Suppressor macrophage treated with lipopolysaccharide for 1 hour (primary cell): ENCODE measurements around the gene KDM2A.
A peak's percentile ranks its signal among the peaks of the same experiment; 100 is the strongest.

Experiments used
- DNase-seq, 3 donors: peaks; one replicate each; pipeline ENCODE4 v3.0.0-alpha.2; 2020 to 2022

Gene KDM2A

DNA sequence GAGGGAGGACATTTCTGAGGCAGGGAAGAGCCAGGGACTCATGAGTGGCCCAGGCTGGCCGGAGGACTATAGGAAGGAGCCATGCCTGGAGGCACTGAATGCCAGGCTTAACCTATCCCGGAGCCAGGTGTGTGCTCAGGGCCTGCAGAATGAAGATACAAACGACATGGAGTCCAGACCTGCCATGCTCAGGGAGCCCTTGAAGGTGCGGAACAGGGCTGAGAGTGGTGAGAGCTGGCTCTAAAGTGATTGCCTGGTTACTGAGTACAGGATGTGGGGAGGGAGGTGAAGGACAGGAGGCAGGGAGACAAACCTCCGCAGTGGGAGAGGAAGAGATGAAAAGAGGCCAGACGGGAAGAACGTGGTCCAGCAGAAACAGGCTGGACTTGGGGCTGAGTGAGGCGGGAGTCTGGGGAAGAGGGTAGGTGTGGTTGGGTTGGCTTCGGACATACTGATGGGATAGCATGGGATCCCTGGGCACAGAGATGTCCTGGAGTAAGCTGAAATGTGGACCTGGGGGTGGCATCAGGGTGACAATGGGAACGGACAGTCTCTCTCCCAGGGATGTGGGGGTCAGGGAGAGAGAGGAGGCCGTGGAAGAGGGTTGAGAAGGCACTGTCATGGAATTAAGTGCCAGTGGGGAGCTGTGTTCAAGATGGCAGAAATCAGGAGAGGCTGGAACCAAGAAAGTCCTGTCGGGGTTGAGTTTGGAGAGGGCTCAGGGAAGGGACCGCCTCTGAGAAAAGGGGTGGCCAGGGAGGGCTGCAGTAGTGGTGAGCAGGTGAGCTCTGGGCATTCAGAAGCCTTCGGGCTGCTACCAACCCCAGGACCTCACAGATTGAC lies 168.5 kb downstream of the KDM2A start:
- DNase-seq, result no peak

DNA sequence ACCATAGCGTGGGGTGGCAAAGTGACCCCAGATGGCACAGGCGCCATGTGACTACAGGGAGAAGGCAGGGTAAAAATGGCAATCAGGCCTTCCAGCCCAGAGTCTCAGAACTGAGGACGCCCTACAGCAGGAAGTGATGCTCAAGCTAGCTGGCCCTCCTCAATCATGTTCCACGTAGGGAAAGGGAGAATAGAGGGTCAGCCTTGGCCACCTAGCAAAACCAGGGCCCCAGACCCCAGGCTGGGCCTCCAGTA lies 169.1 kb downstream of the KDM2A start:
- peak in 1 of 3 donors; percentile 33 for DNase-seq

DNA sequence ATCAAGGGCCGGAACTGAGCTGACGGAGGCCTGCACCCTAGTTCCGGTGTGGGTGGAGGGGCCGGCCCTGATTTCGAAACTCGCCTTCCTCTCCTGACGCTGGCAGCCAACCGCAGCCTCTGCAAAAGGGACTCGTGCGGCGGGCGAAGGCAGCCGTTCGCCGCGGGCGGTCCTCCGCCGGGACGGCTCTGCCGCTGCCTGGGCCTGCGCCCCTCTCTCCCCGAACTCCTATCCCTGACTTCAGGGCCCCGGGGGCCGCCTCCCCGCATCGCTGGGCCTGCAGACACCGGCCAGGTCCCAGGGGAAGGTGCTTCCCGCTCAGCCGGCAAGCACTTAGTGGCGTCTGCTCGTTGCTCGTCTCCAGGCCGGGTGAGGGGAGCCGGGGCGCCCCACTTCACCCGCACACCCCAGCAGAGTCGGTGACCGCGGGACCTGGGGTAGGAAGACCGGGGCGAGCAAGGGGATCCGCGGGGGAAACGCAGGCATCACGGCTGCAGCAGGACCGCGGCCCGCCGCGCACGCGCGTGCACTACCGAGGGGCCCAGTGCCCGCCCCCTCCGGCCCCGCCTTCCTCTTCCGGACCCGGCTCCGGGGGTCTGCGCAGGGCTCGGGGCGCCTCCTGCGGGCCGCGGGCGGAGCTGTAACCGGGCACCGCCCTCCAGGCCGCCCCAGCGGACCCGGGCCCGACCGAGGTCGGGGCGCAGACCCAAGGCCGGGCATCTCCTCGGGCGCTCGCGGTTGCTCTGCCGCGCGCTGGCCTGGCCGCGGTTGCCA lies 169.6 kb downstream of the KDM2A start:
- peak; percentile 96 to 97 (median 96) for DNase-seq

DNA sequence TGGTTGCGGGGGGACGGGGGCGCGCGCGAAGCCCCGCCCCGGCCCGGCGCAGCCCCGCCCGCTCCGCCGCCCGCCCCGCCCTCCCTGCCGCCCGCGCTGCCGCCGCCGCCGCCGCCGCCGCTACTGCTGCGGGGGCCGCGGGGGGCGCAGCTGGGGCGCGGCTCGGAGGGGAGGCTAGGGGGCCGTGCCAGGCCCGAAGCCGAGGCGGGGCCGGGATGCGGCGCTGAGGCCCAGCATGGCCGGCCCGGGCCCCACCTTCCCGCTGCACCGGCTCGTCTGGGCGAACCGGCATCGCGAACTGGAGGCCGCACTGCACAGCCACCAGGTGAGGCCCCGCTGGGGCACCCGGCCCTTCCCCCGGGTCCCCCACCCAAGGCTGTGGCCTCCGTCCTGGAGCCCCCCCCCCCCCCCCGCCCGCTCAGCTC lies 170.2 kb downstream of the KDM2A start, which contains the start of gene ANKRD13D:
Gene ANKRD13D (plus strand): TSS at position 78 of the 425 bp plus-strand sequence. CDS start 158 bp downstream, at position 236.
- DNase-seq, result peak in 1 of 3 donors; percentile 94

DNA sequence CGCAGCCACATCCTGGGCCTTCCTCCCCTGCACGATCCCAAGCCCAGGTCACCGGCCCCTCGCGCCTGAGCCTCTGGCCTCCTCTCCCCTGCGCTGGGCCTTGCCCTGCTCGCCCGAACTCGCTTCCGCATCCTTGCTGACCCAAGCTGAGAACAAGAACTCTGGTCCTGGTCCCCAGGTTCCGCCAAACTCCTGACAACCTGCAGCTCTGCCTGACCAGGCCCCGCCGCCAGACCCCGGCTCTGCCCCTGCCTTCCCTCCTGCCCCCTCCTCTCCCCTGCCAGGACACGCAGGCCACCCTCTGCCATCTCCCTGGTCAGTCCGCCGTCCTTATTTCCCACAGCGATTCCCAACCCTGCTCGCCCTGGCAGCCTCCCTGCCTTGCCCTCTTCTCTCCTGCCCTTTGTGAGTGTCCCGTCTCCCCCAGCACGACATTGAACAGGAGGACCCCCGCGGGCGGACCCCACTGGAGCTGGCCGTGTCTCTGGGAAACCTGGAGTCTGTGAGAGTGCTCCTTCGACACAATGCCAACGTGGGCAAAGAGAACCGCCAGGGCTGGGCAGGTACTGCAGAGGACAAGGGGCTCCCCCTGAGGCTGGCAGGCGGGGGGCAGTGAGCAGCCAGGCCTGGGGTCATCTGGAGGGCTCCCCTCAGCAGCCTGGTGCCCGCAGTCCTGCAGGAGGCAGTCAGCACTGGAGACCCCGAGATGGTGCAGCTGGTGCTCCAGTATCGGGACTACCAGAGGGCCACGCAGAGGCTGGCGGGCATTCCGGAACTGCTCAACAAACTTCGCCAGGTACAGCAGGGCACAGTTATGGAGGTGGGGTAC lies 170.8 kb downstream of the KDM2A start:
- DNase-seq, result peak; percentile 38 to 60 (median 50)

DNA sequence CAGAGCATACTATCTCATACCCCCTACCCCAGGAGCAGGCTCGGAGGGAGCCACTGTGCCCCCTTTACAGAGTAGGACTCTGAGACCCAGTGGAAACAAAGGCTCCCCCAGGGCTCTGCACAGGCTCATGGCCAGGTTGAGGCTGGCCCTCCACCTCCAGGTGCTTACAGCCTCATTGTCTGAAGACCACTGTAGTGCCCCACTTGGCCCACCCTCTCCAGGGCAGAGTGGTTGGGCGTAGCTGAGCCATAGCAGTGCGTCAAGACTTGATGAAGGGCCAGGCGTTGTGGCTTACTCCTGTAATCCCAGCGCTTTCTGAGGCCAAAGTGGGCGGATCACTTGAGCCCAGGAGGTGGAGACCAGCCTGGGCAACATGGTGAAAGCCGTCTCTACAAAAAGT lies 171.7 kb downstream of the KDM2A start:
- no peak for DNase-seq

DNA sequence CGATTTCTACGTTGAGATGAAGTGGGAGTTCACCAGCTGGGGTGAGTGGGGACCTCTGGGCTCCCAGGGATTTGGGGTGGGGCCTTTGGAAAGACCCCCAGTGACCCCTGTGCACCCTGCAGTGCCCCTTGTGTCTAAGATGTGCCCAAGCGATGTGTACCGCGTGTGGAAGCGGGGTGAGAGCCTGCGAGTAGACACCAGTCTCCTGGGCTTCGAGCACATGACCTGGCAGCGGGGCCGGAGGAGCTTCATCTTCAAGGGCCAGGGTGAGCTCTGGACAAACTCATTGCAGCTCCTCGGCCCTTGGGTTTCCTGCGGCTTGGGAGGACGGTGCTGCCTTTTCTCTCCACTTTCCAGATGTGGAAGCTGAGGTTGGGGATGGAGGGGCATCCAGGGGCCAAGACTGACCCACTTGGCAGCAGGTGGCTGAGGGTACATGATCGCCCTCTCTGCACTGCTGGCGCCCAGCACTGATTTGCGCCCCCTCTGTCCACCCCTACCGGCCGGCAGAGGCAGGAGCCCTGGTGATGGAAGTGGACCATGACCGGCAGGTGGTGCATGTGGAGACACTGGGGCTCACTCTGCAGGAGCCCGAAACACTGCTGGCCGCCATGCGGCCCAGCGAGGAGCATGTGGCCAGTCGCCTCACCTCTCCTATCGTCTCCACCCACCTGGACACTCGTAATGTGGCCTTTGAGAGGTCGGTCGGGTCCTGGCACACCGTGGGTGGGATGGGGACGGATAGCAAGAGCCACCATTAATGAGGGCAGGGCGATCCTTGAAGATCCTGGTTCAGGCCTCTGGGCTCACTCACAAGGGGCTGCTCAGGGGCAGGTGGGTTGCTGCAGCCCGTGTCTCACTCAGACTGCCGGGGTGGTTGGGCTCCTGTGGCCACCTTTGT lies 172.7 kb downstream of the KDM2A start:
- no peak for DNase-seq

DNA sequence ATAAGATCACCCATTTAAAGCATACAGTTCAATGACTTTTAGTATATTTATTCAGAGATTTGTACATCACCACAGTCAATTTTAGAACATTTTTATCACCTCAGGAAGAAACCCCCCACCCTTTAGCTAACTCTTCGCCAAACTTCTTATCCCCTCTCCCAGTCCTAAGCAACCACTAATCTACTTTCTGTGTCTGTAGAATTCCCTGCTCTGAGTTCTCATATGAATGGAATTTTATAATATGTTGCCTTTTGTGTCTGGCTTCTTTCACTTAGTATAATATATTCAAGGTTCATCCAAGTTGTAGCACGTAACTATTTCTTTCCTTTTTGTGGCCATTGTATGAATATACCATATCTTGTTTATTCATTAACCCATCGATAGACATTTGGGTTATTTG lies 173.6 kb downstream of the KDM2A start:
- no peak for DNase-seq

DNA sequence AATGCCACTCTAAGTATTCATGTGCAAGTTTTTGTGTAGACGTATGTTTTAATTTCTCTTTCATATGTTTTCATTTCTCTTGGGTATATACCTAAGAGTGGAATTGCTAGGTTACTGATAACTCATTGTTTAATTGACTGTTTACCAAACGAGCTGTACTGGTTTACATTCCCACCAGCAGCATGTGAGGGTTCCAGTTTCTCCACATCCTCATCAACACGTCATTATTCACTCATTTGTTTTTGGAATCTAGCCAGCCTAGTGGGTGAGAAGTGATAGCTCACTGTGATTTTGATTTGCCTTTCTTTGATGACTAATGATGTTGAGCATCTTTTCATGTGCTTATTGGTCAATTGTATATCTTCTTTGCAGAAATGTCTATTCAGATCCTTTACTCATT lies 174.0 kb downstream of the KDM2A start:
- peak; percentile 71 to 93 (median 83) for DNase-seq

DNA sequence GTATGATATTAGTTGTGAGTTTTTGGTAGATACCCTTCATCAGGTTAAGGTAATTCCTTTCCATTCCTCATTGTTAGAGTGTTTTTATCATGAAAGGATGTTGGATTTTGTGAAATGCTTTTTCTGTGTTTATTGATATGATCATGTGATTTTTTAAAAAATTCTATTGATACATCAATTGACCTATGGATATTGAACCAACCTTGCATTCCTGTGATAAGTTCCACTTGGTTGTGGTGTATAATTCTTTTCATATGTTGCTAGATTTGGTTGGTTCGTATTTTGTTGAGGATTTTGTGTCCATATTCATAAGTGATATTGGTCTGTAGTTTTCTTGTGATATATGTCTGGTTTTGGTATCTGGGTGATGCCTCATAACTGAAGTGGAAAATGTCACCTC lies 176.8 kb downstream of the KDM2A start:
- DNase-seq, result no peak

DNA sequence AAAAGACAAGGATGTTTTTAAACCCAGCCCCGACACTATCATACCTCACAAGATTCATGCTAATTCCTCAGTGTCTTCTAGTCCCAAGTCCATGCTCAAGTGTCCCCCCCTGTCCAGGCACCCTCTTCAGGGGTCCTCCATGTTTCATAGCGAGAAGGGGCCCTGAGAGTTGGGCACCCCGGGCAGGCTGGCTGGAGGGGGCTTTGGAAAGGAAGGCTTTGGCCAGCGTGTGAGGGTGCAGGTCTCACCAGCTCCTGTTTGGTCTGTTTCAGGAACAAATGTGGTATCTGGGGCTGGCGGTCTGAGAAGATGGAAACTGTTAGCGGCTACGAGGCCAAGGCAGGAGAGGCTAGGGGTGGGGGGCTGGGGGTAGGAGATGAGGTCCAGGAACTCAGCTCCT lies 179.7 kb downstream of the KDM2A start:
- DNase-seq, result no peak

DNA sequence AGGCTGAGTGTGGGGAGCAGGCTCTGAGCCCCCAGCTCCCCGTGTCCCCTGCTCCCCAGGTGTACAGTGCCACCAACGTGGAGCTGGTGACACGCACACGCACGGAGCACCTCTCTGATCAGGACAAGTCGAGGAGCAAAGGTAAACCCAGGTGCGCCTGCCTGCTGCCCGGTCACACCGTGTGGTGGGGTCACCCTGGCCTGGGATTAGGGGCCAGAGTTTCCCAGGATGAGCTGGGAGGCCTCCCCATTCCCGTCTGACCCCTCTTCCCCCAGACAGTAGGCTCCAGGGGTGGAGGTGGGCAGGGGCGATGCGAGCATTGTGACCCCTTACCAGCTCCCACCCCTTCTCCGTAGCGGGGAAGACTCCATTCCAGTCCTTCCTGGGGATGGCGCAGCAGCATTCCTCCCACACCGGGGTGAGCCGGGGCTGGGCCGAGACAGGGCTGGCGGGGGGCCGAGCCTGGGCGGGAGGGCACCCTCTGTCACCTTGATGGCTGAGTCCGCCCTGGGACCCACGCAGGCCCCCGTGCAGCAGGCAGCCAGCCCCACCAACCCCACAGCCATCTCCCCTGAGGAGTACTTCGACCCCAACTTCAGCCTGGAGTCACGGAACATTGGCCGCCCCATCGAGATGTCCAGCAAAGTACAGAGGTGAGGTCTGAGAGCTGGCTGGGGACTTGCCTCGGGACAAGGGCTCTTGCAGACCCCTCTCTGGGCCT lies 180.6 kb downstream of the KDM2A start:
- no peak for DNase-seq

DNA sequence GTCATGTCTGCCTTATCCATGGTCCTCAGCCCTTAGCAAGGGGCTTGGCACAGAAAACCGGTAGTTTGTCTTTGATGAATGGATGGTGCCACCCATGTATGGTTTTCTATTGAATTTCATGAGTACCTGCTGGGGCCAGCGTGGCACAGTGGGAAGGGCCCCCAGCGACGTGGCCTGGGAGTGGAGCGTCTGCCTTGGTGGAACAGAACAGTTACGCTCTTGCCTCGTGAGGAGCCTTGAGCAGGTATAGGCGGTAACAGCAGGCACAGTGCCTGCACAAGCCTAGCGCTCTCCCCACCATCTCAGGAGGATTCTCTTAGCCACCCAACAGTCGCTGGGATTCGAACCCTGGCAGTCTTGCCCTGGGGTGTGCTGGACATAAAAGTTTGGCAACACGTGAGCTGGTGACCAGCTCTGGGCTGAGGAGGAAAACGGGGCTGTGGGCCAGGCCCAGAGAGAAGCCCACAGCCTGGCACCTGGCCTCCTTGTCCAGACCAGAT lies 181.2 kb downstream of the KDM2A start:
- DNase-seq, result no peak

DNA sequence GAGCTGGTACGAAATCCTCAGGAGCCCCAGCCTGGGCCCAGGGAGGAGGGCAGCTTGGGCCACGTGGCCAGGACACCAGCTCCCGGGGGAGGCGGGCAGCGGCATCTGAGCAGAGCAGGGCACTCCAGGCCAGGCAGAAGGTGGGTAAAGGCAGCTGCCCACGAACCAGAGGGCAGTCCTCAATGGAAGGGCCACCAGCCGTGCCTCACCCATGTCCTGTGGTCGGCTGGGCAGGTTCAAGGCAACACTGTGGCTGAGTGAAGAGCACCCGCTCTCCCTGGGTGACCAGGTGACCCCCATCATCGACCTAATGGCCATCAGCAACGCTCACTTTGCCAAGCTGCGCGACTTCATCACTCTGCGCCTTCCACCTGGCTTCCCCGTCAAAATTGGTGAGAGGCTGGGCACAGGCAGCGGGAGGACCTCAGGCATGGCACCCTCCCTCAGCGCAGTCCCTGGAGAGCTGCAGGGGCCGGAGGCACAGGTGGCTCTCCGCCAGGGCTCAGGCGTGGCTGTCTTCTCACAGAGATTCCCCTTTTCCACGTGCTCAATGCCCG lies 181.8 kb downstream of the KDM2A start:
- DNase-seq, result no peak

DNA sequence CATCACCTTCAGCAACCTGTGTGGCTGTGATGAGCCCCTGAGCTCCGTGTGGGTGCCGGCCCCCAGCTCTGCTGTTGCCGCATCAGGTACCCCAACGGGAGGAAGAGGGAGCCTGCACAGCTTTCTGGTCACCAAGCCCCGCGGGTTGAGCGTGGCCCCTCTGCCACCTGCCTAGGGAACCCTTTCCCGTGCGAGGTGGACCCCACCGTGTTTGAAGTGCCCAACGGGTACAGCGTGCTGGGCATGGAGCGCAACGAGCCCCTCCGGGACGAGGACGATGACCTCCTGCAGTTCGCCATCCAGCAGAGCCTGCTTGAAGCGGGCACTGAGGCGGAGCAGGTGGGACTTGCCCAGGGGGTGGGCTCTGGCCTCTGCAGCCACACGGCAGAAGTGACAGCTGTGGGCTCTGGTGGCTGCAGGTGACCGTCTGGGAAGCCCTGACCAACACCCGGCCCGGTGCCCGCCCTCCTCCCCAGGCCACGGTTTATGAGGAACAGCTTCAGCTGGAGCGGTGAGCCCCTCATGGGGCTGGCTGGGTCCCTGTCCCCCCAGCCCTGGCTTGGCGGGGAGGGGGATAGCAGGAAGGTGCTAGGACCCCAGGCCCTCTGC lies 182.4 kb downstream of the KDM2A start:
- DNase-seq, result no peak

DNA sequence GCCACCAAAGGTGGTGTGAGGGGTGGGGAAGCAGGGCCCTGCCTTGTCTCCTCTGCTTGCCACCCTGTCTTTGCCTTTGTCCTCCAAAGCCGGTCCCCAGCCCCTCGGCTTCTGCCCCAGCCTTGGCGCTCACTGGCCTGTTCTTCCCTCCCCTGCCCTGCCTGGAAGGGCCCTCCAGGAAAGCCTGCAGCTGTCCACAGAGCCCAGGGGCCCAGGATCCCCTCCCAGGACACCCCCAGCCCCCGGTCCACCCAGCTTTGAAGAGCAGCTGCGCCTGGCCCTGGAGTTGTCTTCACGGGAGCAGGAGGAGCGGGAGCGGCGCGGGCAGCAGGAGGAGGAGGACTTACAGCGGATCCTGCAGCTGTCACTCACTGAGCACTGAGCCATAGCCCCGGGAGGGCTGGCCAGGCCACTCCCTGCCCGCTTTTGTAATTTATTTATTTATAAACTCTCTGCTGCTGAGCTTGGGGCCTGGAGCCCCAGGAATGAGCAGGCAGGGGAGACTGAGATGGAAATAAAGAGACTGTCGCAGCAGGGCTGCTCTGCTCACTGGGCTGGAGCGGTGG lies 183.0 kb downstream of the KDM2A start:
- DNase-seq, result peak; percentile 45 to 60 (median 56)

DNA sequence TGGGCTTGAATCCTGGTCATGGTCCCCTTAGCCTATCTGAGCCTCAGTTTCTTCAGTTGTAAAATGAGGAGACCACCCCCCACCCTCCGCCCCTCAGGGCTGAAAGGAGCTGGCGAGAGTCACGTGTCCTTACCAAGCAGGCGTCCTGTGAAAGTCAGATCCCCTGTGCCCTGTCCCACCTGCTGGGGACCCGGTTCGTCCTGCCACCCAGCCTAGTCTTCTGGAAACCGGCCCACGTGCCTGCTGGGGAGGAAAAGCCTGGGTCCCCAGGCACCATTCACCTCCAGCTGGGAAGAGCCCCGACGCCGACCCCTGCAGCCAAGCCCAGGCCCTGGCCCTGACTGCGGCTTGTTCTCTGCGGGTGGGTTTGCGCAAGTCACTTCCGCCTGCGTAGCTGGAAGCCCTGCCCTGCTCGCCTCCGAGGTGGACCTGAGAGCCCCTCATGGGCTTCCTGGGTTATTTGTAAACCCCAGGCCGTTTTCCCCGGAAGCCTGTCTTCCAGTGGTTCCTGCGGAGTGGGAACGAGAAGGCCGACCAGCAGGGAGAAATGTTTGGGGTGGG lies 183.6 kb downstream of the KDM2A start:
- DNase-seq, result peak; percentile 48 to 64 (median 50)

DNA sequence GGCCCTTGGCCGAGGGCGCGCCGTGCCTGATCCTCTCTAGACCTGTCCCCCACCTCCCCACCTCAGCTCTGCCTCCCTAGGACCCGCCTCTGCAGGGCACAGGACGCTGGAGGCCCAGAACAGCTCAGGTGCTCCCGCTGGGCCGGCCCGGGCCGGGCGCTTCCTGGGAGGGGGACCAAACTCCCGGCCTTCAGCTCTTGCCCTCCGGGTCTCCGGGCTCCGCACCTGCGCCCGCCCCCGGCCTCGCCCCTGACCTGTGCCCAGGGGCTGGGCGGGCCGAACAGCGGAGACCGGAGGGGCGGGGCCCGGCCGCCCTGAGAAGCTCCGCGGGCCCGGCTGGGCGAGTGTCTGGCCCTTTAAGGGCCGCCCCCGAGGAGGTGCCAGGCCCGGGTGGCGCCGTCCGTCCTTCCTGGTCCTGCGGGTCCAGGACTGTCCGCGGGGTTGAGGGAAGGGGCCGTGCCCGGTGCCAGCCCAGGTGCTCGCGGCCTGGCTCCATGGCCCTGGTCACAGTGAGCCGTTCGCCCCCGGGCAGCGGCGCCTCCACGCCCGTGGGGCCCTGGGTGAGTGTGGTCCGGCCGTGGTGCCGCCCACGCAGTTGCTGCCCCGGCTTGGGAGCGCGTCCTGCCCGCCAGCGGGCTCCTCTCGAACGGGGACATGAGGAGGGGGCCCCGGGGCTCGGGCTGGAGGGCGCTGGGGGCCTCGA lies 184.2 kb downstream of the KDM2A start, which contains the start of gene SSH3:
Gene SSH3 (plus strand): TSS at position 399 of the 703 bp plus-strand sequence. CDS start 96 bp downstream, at position 495.
- DNase-seq, result peak; percentile 59 to 84 (median 71)

DNA sequence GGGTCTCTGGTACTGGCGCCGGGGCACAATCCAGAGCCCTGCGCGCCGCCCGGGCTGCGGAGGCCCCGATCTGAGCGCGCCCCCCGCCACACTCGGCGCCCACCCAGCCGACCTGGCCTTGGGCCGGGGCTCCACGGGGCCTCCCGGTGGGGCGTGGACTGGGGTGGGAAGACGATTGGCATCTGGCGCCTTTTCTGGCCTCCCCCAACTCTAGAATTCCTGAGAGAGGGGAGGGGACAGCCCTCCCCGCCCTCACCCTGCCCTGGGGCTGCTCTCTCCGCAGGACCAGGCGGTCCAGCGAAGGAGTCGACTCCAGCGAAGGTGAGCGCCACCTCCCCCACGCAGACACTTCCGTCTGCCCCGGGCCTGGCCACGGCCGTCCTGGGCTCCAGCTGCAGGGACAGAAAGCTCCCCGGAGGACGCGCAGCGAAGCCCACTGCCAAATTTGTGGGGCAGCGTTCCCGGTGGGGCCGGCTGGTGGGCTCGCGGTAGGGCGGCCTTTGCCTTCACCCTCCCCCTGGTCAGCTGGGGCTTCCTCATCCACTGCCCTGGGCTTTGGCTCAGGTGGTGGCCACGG lies 184.9 kb downstream of the KDM2A start:
- peak in 1 of 3 donors; percentile 38 for DNase-seq
